GM23248 (cell line): ENCODE results near the gene SEMA5A. TPM values are rescaled to one million over a fixed set of nuclear protein-coding genes. Genes with fewer than 3 reads are reported as not detected.

Source experiments
- DNase-seq: peaks from one replicate; pipeline ENCODE4 v3.0.0-alpha.2; 2015
- H2AFZ ChIP-seq: fragments of 200-600 bp; sonication (generic); 2 replicates; pipeline ENCODE4 v1.6.1; 2016; ENCODE audit warnings: antibody characterized with exemption
- H3F3A ChIP-seq: fragments of 200-600 bp; sonication (generic); 2 replicates; pipeline ENCODE4 v1.6.1; 2016; ENCODE audit warnings: mild to moderate bottlenecking, antibody characterized with exemption, mixed run types; ENCODE audit not compliant: insufficient read depth
- H3K27ac ChIP-seq: fragments of 200-600 bp; sonication (generic); 2 replicates; pipeline ENCODE4 v1.5.1; 2016; ENCODE audit warnings: mild to moderate bottlenecking
- H3K27me3 ChIP-seq: fragments of 200-600 bp; sonication (generic); replicated peaks from 2 replicates; pipeline ENCODE4 v1.6.1; 2016; ENCODE audit warnings: mild to moderate bottlenecking; ENCODE audit not compliant: insufficient read depth
- H3K36me3 ChIP-seq: fragments of 200-600 bp; sonication (generic); 2 replicates; pipeline ENCODE4 v1.6.1; 2016; ENCODE audit warnings: low read depth, mild to moderate bottlenecking
- H3K4me1 ChIP-seq: fragments of 200-600 bp; sonication (generic); 2 replicates; pipeline ENCODE4 v1.6.1; 2016; ENCODE audit warnings: mild to moderate bottlenecking; ENCODE audit not compliant: insufficient read depth
- H3K4me2 ChIP-seq: fragments of 200-600 bp; sonication (generic); one replicate; pipeline ENCODE4 v1.6.1; 2016; ENCODE audit warnings: mild to moderate bottlenecking; ENCODE audit not compliant: unreplicated experiment
- H3K4me3 ChIP-seq: fragments of 200-600 bp; sonication (generic); 2 replicates; pipeline ENCODE4 v1.5.1; 2016; ENCODE audit warnings: mild to moderate bottlenecking
- H3K79me2 ChIP-seq: fragments of 200-600 bp; sonication (generic); 2 replicates; pipeline ENCODE4 v1.6.1; 2016; ENCODE audit warnings: mild to moderate bottlenecking; ENCODE audit not compliant: insufficient read depth
- H3K9ac ChIP-seq: fragments of 200-600 bp; sonication (generic); 2 replicates; pipeline ENCODE4 v1.6.1; 2016; ENCODE audit warnings: mild to moderate bottlenecking
- H3K9me2 ChIP-seq: fragments of 200-600 bp; sonication (generic); 2 replicates; pipeline ENCODE4 v1.6.1; 2016; ENCODE audit warnings: mixed run types, mild to moderate bottlenecking, moderate library complexity; ENCODE audit not compliant: insufficient read depth
- H3K9me3 ChIP-seq: fragments of 200-600 bp; sonication (generic); one replicate; pipeline ENCODE4 v1.6.1; 2017; ENCODE audit warnings: low read depth
- H4K20me1 ChIP-seq: fragments of 200-600 bp; sonication (generic); 2 replicates; pipeline ENCODE4 v1.6.0; 2016; ENCODE audit not compliant: insufficient read depth
- EZH2 ChIP-seq: fragments of 200-600 bp; sonication (generic); IDR thresholded peaks from 2 replicates; pipeline ENCODE4 v1.6.1; 2018; ENCODE audit warnings: antibody characterized with exemption, mild to moderate bottlenecking; ENCODE audit not compliant: insufficient read depth, poor library complexity, severe bottlenecking
- EZH2phosphoT487 ChIP-seq: fragments of 200-600 bp; sonication (generic); IDR thresholded peaks from 2 replicates; pipeline ENCODE4 v1.6.1; 2018; ENCODE audit warnings: antibody characterized with exemption, moderate library complexity, mild to moderate bottlenecking, low read depth; ENCODE audit not compliant: insufficient read depth
- WGBS, 2 experiments: methylation state at CpG; one replicate each; pipeline ENCODE4 v1.1.6; 2015 to 2017; ENCODE audit warnings: low lambda C conversion rate in 2 of 2, low coverage in 1 of 2; ENCODE audit errors: missing lambda C conversion rate in 2 of 2; 5-methylcytosine and 5-hydroxymethylcytosine counted together
- in situ Hi-C: fragments of 300-500 bp; cut with MboI; formaldehyde crosslinking; loops from 2 replicates; pipeline ENCODE4 v1.15.0; 2020
- polyA plus RNA-seq: library from polyadenylated mRNA; unstranded; fragments of >200 nt; fragmentation: Nextera tagmentation; extraction: Ambion mirVana; gene quantifications from 2 replicates; pipeline ENCODE4 v1.2.1, GENCODE V29; 2016
- total RNA-seq: library from RNA; depleted of rRNA; stranded (reverse); fragments of >200 nt; shearing (Covaris generic); gene quantifications from 2 replicates; pipeline ENCODE4 v1.2.3, GENCODE V29; 2014

Gene SEMA5A
- total and polyA plus RNA-seq, 2 experiments from 2014 or later: 33.5 to 38.2 TPM

GRCh38 chr5:9329125-9329524 lies 216.8 kb downstream of the SEMA5A start:
- TF ChIP-seq EZH2 (no peak), EZH2phosphoT487 (no peak)

GRCh38 chr5:9325549-9325948 lies 220.3 kb downstream of the SEMA5A start:
- H3K36me3 ChIP-seq: no peaks in the 10 kb centered on the region
- 82 to 87% methylated on average over 4 of the region's 4 CpGs for WGBS, 2 experiments
- DNase-seq: no peak
- no peak overlapping the region for H2AFZ ChIP-seq
- H3K9me2 ChIP-seq: no peaks in the 10 kb centered on the region
- H3K9me3 ChIP-seq: no peaks in the 10 kb centered on the region
- H3K4me1 ChIP-seq: no peaks in the 10 kb centered on the region
- in situ Hi-C loops: no loop called here
- H3K79me2 ChIP-seq: no peaks in the 10 kb centered on the region
- H3K4me2 ChIP-seq: no peak overlapping the region
- H3F3A ChIP-seq: 0 out of 2 replicates have a peak, but pooled peaks cover 7% of the 10 kb centered on the region
- no peaks in the 10 kb centered on the region for H4K20me1 ChIP-seq
- H3K4me3 ChIP-seq: no peak overlapping the region
- TF ChIP-seq EZH2: no peak
- no peak for TF ChIP-seq EZH2phosphoT487
- no peaks in the 10 kb centered on the region for H3K27me3 ChIP-seq
- H3K27ac ChIP-seq: no peak overlapping the region
- H3K9ac ChIP-seq: no peak overlapping the region

More at GRCh38 chr5:9329125-9329524, 216.8 kb downstream of the SEMA5A start:
- WGBS, 2 experiments: 59 to 61% methylated on average over 4 of the region's 4 CpGs
- Histone ChIP-seq H3K27ac (no peak overlapping the region), H3K9me2 (no peaks in the 10 kb centered on the region), H3K9me3 (no peaks in the 10 kb centered on the region), H3K27me3 (no peaks in the 10 kb centered on the region), H3K79me2 (no peaks in the 10 kb centered on the region), H3F3A (0 out of 2 replicates have a peak, but pooled peaks cover 7% of the 10 kb centered on the region), H3K4me3 (no peak overlapping the region), H3K9ac (no peak overlapping the region), H2AFZ (no peak overlapping the region), H3K4me1 (no peaks in the 10 kb centered on the region), H3K36me3 (peaks cover 12% of the 10 kb centered on the region; the same call in 1 of the 2 replicates), H4K20me1 (no peaks in the 10 kb centered on the region), H3K4me2 (no peak overlapping the region)
- DNase-seq: no peak
- in situ Hi-C loops: no loop called here

GRCh38 chr5:9324348-9325077 lies 221.4 kb downstream of the SEMA5A start:
- in situ Hi-C loops: no loop called here
- Histone ChIP-seq H3F3A (0 out of 2 replicates have a peak, but pooled peaks cover 7% of the 10 kb centered on the region), H3K27me3 (no peaks in the 10 kb centered on the region), H3K9me2 (no peaks in the 10 kb centered on the region), H3K4me3 (no peak overlapping the region), H3K4me2 (no peak overlapping the region), H4K20me1 (no peaks in the 10 kb centered on the region), H3K27ac (no peak overlapping the region), H3K79me2 (no peaks in the 10 kb centered on the region), H3K36me3 (no peaks in the 10 kb centered on the region), H3K9ac (no peak overlapping the region), H3K9me3 (no peaks in the 10 kb centered on the region), H2AFZ (no peak overlapping the region), H3K4me1 (no peaks in the 10 kb centered on the region)
- WGBS, 2 experiments: 82 to 91% methylated on average over 2 of the region's 2 CpGs
- no peak for DNase-seq
- TF ChIP-seq EZH2 (no peak), EZH2phosphoT487 (no peak)

GRCh38 chr5:9320652-9321051 lies 225.2 kb downstream of the SEMA5A start:
- no peak overlapping the region for H3K27ac ChIP-seq
- DNase-seq: no peak
- in situ Hi-C loops: no loop called here
- no peaks in the 10 kb centered on the region for H3K9me2 ChIP-seq
- TF ChIP-seq EZH2phosphoT487 (no peak), EZH2 (no peak)
- no peak overlapping the region for H3K9ac ChIP-seq
- whole genome bisulfite sequencing, 2 experiments: 76 to 77% methylated on average over 3 of the region's 3 CpGs
- H3K9me3 ChIP-seq: no peaks in the 10 kb centered on the region
- no peaks in the 10 kb centered on the region for H3K79me2 ChIP-seq
- no peak overlapping the region for H3K4me3 ChIP-seq
- no peaks in the 10 kb centered on the region for H3K4me1 ChIP-seq
- H3K27me3 ChIP-seq: no peaks in the 10 kb centered on the region
- no peaks in the 10 kb centered on the region for H4K20me1 ChIP-seq
- no peak overlapping the region for H2AFZ ChIP-seq
- H3K36me3 ChIP-seq: peaks cover 12% of the 10 kb centered on the region; the same call in 1 of the 2 replicates
- H3F3A ChIP-seq: 0 out of 2 replicates have a peak, but pooled peaks cover 7% of the 10 kb centered on the region
- H3K4me2 ChIP-seq: no peak overlapping the region
